WTC11 (cell line): ENCODE data around the gene DNAJC21. TPM values are rescaled to one million over a fixed set of nuclear protein-coding genes. Genes with fewer than 3 reads are reported as not detected.

ENCODE experiments used
- ATAC-seq: fragments of 200-7000 bp; cut with Tn5 transposase; 2 replicates; pipeline ENCODE4 v1.10.0; 2021; ENCODE audit warnings: mild to moderate bottlenecking, moderate library complexity
- Bru-seq: library from RNA; stranded (reverse); fragments of 400-500 nt; gene quantifications from one replicate; lab custom pipeline; 2021; lab: Mats Ljungman, UMichigan
- CTCF ChIA-PET: fragments of 300-600 bp; sonication (Branson Sonifier 250); formaldehyde crosslinking; loops from one replicate; lab custom pipeline; 2021; ENCODE audit warnings: antibody characterized with exemption; lab: Charles Lee
- POLR2A ChIA-PET: fragments of 350-600 bp; sonication (Branson Sonifier 250); formaldehyde crosslinking; loops from one replicate; lab custom pipeline; 2021; ENCODE audit warnings: antibody characterized with exemption; lab: Charles Lee
- DNase-seq: peaks from one replicate; pipeline ENCODE4 v3.0.0; 2021; ENCODE audit warnings: low spot score
- H3K27ac Mint-ChIP-seq: 2 replicates; pipeline ENCODE4 v1.8.0; 2021; ENCODE audit warnings: mixed read lengths
- H3K27me3 Mint-ChIP-seq: 2 replicates; pipeline ENCODE4 v1.8.0; 2021; ENCODE audit warnings: low read depth, mild to moderate bottlenecking, moderate library complexity, mixed read lengths
- H3K36me3 Mint-ChIP-seq: 2 replicates; pipeline ENCODE4 v1.8.0; 2021; ENCODE audit warnings: mixed read lengths
- H3K4me1 Mint-ChIP-seq: 2 replicates; pipeline ENCODE4 v1.8.0; 2022; ENCODE audit warnings: mixed read lengths
- H3K4me3 Mint-ChIP-seq: 2 replicates; pipeline ENCODE4 v1.8.0; 2021; ENCODE audit warnings: mild to moderate bottlenecking, moderate library complexity, mixed read lengths
- H3K9me3 Mint-ChIP-seq: 2 replicates; pipeline ENCODE4 v1.8.0; 2021; ENCODE audit warnings: mixed read lengths
- ARID4B ChIP-seq: sonication (generic); formaldehyde crosslinking; IDR thresholded peaks from 2 replicates; pipeline ENCODE4 v1.8.0; 2023; ENCODE audit warnings: missing genetic modification reagents, mild to moderate bottlenecking, borderline replicate concordance
- CBFB ChIP-seq: sonication (generic); formaldehyde crosslinking; IDR thresholded peaks from 2 replicates; pipeline ENCODE4 v1.8.1; 2022; ENCODE audit warnings: mild to moderate bottlenecking, low read depth, missing genetic modification reagents
- CREM ChIP-seq: sonication (generic); formaldehyde crosslinking; IDR thresholded peaks from 2 replicates; pipeline ENCODE4 v1.8.1; 2022; ENCODE audit warnings: mild to moderate bottlenecking, missing genetic modification reagents, moderate library complexity
- ERG ChIP-seq: fragments of 250-450 bp; sonication (Bioruptor Pico); IDR thresholded peaks from 2 replicates; pipeline ENCODE4 v1.8.0; 2021; ENCODE audit warnings: mild to moderate bottlenecking
- ETV6 ChIP-seq: sonication (generic); formaldehyde crosslinking; IDR thresholded peaks from 2 replicates; pipeline ENCODE4 v1.8.1; 2022; ENCODE audit warnings: mild to moderate bottlenecking, missing genetic modification reagents
- IRF1 ChIP-seq: sonication (generic); formaldehyde crosslinking; IDR thresholded peaks from 2 replicates; pipeline ENCODE4 v1.8.0; 2023; ENCODE audit warnings: missing genetic modification reagents
- NR2C2 ChIP-seq: sonication (generic); formaldehyde crosslinking; IDR thresholded peaks from 2 replicates; pipeline ENCODE4 v1.8.0; 2022; ENCODE audit warnings: mild to moderate bottlenecking, missing genetic modification reagents
- RORB ChIP-seq: fragments of 250-450 bp; sonication (Bioruptor Pico); IDR thresholded peaks from 2 replicates; pipeline ENCODE4 v1.9.0; 2021; ENCODE audit warnings: mild to moderate bottlenecking
- SP1 ChIP-seq: sonication (generic); formaldehyde crosslinking; conservative IDR thresholded peaks from 2 replicates; pipeline ENCODE4 v1.8.1; 2022; ENCODE audit warnings: missing genetic modification reagents
- ZNF232 ChIP-seq: sonication (generic); formaldehyde crosslinking; IDR thresholded peaks from 2 replicates; pipeline ENCODE4 v1.8.0; 2022; ENCODE audit warnings: mild to moderate bottlenecking, missing genetic modification reagents
- ZNF317 ChIP-seq: sonication (generic); formaldehyde crosslinking; IDR thresholded peaks from 2 replicates; pipeline ENCODE4 v1.8.1; 2023; ENCODE audit warnings: low read depth, mild to moderate bottlenecking, moderate library complexity, missing genetic modification reagents, borderline replicate concordance
- ZNF416 ChIP-seq: fragments of 250-450 bp; sonication (Bioruptor Pico); IDR thresholded peaks from 2 replicates; pipeline ENCODE4 v1.9.0; 2021; ENCODE audit warnings: mild to moderate bottlenecking, inconsistent platforms
- ZNF423 ChIP-seq: fragments of 250-450 bp; sonication (Bioruptor Pico); IDR thresholded peaks from 2 replicates; pipeline ENCODE4 v2.1.2; 2022; ENCODE audit warnings: mild to moderate bottlenecking, moderate library complexity
- long read RNA-seq, 3 experiments: library from RNA in 1 of 3; library from capped mRNA in 1 of 3; library from polyadenylated mRNA in 1 of 3; unstranded in 2 of 3; stranded (forward) in 1 of 3; transcript quantifications; one replicate each; pipeline ENCODE4 v2.0.0, GENCODE V29; 2021
- total RNA-seq: library from RNA; stranded (reverse); gene quantifications from 3 replicates; pipeline ENCODE4 v1.2.3, GENCODE V29; 2021
- TF ChIP-seq, protein P1 (sequence below): sonication (generic); formaldehyde crosslinking; IDR thresholded peaks from 2 replicates; pipeline ENCODE4 v1.8.1; 2022; ENCODE audit warnings: mild to moderate bottlenecking, moderate library complexity, missing genetic modification reagents
- TF ChIP-seq, protein P2 (sequence below): sonication (generic); formaldehyde crosslinking; IDR thresholded peaks from 2 replicates; pipeline ENCODE4 v1.8.1; 2022; ENCODE audit warnings: low read depth, missing genetic modification reagents, borderline replicate concordance
- TF ChIP-seq, protein P3 (sequence below): sonication (generic); formaldehyde crosslinking; conservative IDR thresholded peaks from 2 replicates; pipeline ENCODE4 v1.8.1; 2023; ENCODE audit warnings: mild to moderate bottlenecking, low read depth, missing genetic modification reagents, moderate library complexity

The DNAJC21 gene
- total RNA-seq (48.7 to 62.5 TPM (median 49.6 TPM) in 3 replicates), Bru-seq, nascent RNA (percentile 89 among the genes with signal in this experiment)
- long read RNA-seq, experiment 1, full-length matches to known transcripts, result 132 of 187 reads
- long read RNA-seq, experiment 1, partial matches to known transcripts, result 20 of 187 reads
- long read RNA-seq, experiment 1, other reads (novel, unspliced or antisense), result 35 of 187 reads
- long read RNA-seq, experiment 2, full-length matches to known transcripts, result 25 of 78 reads
- long read RNA-seq, experiment 2, partial matches to known transcripts, result 36 of 78 reads
- long read RNA-seq, experiment 2, other reads (novel, unspliced or antisense), result 17 of 78 reads
- long read RNA-seq, experiment 3, full-length matches to known transcripts, result 6 of 25 reads
- long read RNA-seq, experiment 3, partial matches to known transcripts, result 19 of 25 reads
- long read RNA-seq, experiment 3, other reads (novel, unspliced or antisense), result 0 of 25 reads

GRCh38 chr5:34929134-34929719 is at the start of gene DNAJC21:
DNAJC21 (plus strand) TSS chr5:34929559; CDS start chr5:34929820, 261 bp downstream.
- H3K4me1 Mint-ChIP-seq, result peaks cover 19% of the 10 kb centered on the region
- TF ChIP-seq ZNF416 (CRISPR knock-in tag) (no peak), ZNF317 (CRISPR knock-in tag) (peak; percentile 92), RORB (CRISPR knock-in tag) (no peak), ZNF423 (CRISPR knock-in tag) (no peak), ZNF232 (CRISPR knock-in tag) (no peak), ETV6 (CRISPR knock-in tag) (no peak), SP1 (peak; percentile 77)
- TF ChIP-seq, protein P1, sequence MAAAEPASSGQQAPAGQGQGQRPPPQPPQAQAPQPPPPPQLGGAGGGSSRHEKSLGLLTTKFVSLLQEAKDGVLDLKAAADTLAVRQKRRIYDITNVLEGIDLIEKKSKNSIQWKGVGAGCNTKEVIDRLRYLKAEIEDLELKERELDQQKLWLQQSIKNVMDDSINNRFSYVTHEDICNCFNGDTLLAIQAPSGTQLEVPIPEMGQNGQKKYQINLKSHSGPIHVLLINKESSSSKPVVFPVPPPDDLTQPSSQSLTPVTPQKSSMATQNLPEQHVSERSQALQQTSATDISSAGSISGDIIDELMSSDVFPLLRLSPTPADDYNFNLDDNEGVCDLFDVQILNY (CRISPR knock-in tag), result peak; percentile 34; the same call in 1 of the 2 replicates
- DNase-seq (peak; percentile 98), ATAC-seq (peak; percentile 95)
- H3K27me3 Mint-ChIP-seq, result no peaks in the 10 kb centered on the region
- POLR2A ChIA-PET, result interaction anchor here (0.6 to 3.2 kb wide), 8 partner anchors 10 to 454 kb away, joined by 3 to 59 read pairs (median 3); partner anchors contain the start of genes BRIX1, RAD1 and TTC23L
- CTCF ChIA-PET, result interaction anchor here (0.6 to 2.8 kb wide), 9 partner anchors 9 to 454 kb away, joined by 3 to 19 read pairs (median 9); partner anchors contain the start of genes BRIX1 and RAD1
- H3K36me3 Mint-ChIP-seq, result peaks cover 30% of the 10 kb centered on the region
- H3K9me3 Mint-ChIP-seq, result no peaks in the 10 kb centered on the region
- H3K27ac Mint-ChIP-seq, result peak within 1 kb of the TSS; percentile 98
- peak within 1 kb of the TSS; percentile 97 for H3K4me3 Mint-ChIP-seq

- Mint-ChIP-seq H3K36me3 (peaks cover 14% of the 10 kb centered on the region), H3K27ac (no peak overlapping the region), H3K9me3 (peaks cover 25% of the 10 kb centered on the region), H3K4me3 (no peak overlapping the region), H3K27me3 (no peaks in the 10 kb centered on the region), H3K4me1 (no peaks in the 10 kb centered on the region)
- POLR2A ChIA-PET, result no interaction called here
- DNase-seq (no peak), ATAC-seq (no peak)
- TF ChIP-seq CREM (CRISPR knock-in tag), result no peak
- TF ChIP-seq ERG, result no peak
- no peak for TF ChIP-seq IRF1 (CRISPR knock-in tag)
- CTCF ChIA-PET, result no interaction called here
Measured at GRCh38 chr5:34881246-34881645, 48.1 kb upstream of the DNAJC21 start.

- no peak for DNase-seq
- no peak overlapping the region for H3K27ac Mint-ChIP-seq
- no peak overlapping the region for H3K4me3 Mint-ChIP-seq
- H3K27me3 Mint-ChIP-seq, result no peaks in the 10 kb centered on the region
- no peak for ATAC-seq
- no peaks in the 10 kb centered on the region for H3K36me3 Mint-ChIP-seq
- TF ChIP-seq ARID4B (CRISPR knock-in tag) (no peak), NR2C2 (CRISPR knock-in tag) (no peak), CBFB (CRISPR knock-in tag) (no peak)
- TF ChIP-seq, protein P2, sequence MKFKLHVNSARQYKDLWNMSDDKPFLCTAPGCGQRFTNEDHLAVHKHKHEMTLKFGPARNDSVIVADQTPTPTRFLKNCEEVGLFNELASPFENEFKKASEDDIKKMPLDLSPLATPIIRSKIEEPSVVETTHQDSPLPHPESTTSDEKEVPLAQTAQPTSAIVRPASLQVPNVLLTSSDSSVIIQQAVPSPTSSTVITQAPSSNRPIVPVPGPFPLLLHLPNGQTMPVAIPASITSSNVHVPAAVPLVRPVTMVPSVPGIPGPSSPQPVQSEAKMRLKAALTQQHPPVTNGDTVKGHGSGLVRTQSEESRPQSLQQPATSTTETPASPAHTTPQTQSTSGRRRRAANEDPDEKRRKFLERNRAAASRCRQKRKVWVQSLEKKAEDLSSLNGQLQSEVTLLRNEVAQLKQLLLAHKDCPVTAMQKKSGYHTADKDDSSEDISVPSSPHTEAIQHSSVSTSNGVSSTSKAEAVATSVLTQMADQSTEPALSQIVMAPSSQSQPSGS, result no peak
- TF ChIP-seq, protein P3, sequence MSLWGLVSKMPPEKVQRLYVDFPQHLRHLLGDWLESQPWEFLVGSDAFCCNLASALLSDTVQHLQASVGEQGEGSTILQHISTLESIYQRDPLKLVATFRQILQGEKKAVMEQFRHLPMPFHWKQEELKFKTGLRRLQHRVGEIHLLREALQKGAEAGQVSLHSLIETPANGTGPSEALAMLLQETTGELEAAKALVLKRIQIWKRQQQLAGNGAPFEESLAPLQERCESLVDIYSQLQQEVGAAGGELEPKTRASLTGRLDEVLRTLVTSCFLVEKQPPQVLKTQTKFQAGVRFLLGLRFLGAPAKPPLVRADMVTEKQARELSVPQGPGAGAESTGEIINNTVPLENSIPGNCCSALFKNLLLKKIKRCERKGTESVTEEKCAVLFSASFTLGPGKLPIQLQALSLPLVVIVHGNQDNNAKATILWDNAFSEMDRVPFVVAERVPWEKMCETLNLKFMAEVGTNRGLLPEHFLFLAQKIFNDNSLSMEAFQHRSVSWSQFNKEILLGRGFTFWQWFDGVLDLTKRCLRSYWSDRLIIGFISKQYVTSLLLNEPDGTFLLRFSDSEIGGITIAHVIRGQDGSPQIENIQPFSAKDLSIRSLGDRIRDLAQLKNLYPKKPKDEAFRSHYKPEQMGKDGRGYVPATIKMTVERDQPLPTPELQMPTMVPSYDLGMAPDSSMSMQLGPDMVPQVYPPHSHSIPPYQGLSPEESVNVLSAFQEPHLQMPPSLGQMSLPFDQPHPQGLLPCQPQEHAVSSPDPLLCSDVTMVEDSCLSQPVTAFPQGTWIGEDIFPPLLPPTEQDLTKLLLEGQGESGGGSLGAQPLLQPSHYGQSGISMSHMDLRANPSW, result no peak
- no peaks in the 10 kb centered on the region for H3K4me1 Mint-ChIP-seq
- CTCF ChIA-PET, result interaction anchor here (0.6 to 1.2 kb wide), 3 partner anchors 9 to 117 kb away, joined by 3 read pairs; no protein-coding TSS in a partner anchor
- POLR2A ChIA-PET, result interaction anchor here (0.6 kb wide), 1 partner anchor 636 kb away, joined by 3 read pairs; no protein-coding TSS in a partner anchor
- H3K9me3 Mint-ChIP-seq, result no peaks in the 10 kb centered on the region
Measured at GRCh38 chr5:34886392-34887119, 42.8 kb upstream of the DNAJC21 start.
